ENCODE data around the gene PLD4. TPM values are rescaled to one million over a fixed set of nuclear protein-coding genes. Genes with fewer than 3 reads are reported as not detected.

The PLD4 gene, protein sequence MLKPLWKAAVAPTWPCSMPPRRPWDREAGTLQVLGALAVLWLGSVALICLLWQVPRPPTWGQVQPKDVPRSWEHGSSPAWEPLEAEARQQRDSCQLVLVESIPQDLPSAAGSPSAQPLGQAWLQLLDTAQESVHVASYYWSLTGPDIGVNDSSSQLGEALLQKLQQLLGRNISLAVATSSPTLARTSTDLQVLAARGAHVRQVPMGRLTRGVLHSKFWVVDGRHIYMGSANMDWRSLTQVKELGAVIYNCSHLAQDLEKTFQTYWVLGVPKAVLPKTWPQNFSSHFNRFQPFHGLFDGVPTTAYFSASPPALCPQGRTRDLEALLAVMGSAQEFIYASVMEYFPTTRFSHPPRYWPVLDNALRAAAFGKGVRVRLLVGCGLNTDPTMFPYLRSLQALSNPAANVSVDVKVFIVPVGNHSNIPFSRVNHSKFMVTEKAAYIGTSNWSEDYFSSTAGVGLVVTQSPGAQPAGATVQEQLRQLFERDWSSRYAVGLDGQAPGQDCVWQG
- polyA plus RNA-seq (2013, experiment 1 of 2), result not detected
- not detected for polyA plus RNA-seq (2013, experiment 2 of 2)

DNA sequence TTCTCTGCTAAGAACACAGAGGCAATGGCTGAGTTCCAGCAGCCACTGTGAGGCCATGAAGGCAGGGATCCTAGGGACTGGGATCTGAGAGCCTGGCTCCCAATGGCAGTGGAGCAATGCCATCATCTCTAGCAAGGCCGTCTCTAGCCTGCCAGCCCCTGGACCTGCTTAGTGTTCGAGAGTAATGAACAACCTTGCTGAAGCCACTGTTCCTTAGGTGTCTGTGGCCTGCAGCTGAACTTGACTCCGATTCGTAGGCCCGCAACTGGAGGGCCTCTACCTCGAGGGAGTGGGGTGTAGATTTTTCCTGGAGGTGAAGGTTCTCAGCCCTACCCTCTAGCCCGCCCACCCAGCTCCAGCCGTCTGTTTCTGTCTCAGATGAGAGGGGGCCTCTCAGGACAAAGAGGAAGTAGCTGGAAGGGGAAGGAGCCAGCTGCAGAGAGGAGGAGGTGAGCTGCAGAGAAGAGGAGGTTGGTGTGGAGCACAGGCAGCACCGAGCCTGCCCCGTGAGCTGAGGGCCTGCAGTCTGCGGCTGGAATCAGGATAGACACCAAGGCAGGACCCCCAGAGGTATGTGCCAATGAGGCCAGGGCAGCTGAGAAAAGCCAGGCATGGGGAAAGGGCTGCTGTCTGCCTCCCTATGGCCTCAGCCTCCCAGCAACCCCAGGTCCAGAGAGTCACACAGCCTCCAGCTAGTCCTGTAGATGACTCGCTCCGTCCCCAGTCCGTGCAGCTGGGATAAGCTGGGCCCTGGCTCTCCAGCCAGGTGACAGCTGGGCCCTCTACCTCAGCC, at the start of gene PLD4:
TSS of gene PLD4 (plus strand) at position 459 of the 793 bp plus-strand sequence. CDS start 2,262 bp downstream, outside the sequence.
- no peak within 1 kb of the TSS for H3K9ac ChIP-seq (ENCODE audit: low read depth, low read length)
- H3K9me3 ChIP-seq (ENCODE audit: insufficient read depth, low read depth, low read length), result peaks cover 3% of the 10 kb centered on the region; the same call in 1 of the 2 replicates
- no peaks in the 10 kb centered on the region for H3K36me3 ChIP-seq (ENCODE audit: insufficient read depth, low read length)
- H3K4me3 ChIP-seq (ENCODE audit: low read length), result no peak within 1 kb of the TSS
- H3K27ac ChIP-seq (ENCODE audit: low read depth, low read length), result no peak within 1 kb of the TSS
- WGBS, result 90% methylated on average over 14 of the region's 14 CpGs
- H3K27me3 ChIP-seq (ENCODE audit: insufficient read depth, low read length), result peaks cover under 1% of the 10 kb centered on the region; the same call in 1 of the 2 replicates
- no peaks in the 10 kb centered on the region for H3K4me1 ChIP-seq (ENCODE audit: insufficient read depth, low read length)

DNA sequence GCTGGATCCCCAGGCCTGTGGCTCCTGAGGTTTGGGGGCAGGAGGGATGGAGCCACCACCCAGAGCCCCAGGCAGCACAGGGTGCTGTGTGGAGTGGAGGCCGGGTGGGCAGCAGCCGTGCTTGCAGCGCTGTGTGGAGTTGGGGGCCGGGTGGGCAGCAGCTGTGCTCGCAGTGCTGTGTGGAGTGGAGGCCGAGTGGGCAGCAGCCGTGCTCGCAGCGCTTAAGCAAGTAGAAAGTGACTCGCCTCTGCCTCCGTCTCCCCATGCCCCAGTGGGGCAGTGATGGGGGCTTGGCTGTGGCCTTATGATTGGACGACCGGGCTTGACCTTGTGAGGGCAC, 49.3 kb upstream of the PLD4 start:
- H3K9me3 ChIP-seq (ENCODE audit: insufficient read depth, low read depth, low read length), result no peaks in the 10 kb centered on the region
- no peaks in the 10 kb centered on the region for H3K27me3 ChIP-seq (ENCODE audit: insufficient read depth, low read length)
- no peak overlapping the region for H3K9ac ChIP-seq (ENCODE audit: low read depth, low read length)
- H3K4me1 ChIP-seq (ENCODE audit: insufficient read depth, low read length), result peaks cover 6% of the 10 kb centered on the region
- no peak overlapping the region for H3K4me3 ChIP-seq (ENCODE audit: low read length)
- 93% methylated on average over 13 of the region's 13 CpGs for WGBS
- peaks cover 9% of the 10 kb centered on the region for H3K36me3 ChIP-seq (ENCODE audit: insufficient read depth, low read length)
- H3K27ac ChIP-seq (ENCODE audit: low read depth, low read length), result no peak overlapping the region

DNA sequence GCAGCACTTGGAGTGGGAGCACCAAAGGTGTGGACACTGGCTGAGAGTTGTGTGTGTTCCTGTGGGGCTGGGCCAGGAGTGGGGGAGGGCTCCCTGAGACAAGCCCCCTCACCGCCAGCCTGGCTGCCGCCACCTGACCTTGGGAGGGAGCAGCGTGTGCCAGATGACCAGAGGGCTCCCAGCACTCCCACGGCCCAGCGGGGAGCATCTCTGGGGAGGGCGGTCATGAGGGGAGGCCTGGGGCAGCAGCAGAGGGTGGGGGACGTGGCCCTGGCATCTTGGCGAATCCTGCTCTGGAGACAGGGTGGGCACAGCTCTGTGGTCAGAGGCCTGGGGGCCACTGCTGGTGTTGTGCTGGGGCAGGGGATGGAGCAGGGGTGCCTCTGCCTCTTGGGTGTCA, 48.9 kb upstream of the PLD4 start:
- Histone ChIP-seq H3K9ac (ENCODE audit: low read depth, low read length) (no peak overlapping the region), H3K4me1 (ENCODE audit: insufficient read depth, low read length) (peaks cover 6% of the 10 kb centered on the region), H3K27me3 (ENCODE audit: insufficient read depth, low read length) (no peaks in the 10 kb centered on the region), H3K4me3 (ENCODE audit: low read length) (no peak overlapping the region), H3K36me3 (ENCODE audit: insufficient read depth, low read length) (peaks cover 13% of the 10 kb centered on the region), H3K9me3 (ENCODE audit: insufficient read depth, low read depth, low read length) (no peaks in the 10 kb centered on the region), H3K27ac (ENCODE audit: low read depth, low read length) (no peak overlapping the region)
- 90% methylated on average over 8 of the region's 8 CpGs for WGBS

DNA sequence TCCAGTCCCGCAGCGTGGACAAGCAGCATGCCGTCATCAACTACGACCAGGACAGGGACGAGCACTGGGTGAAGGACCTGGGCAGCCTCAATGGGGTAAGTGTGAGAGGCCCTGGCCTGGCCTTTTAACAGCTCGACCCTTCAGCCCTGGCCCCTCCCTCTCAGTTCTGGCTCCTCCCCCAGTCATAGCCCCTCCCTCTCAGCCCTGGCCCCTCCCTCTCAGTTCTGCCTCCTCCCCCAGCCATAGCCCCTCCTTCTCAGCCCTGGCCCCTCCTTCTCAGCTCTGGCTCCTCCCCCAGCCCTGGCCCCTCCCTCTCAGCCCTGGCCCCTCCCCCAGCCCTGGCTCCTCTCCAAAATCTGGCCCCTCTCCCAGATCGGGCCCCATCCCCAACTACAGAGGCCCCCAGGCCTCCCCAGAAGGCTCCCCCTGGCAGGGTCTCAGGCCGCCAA, 48.4 kb upstream of the PLD4 start:
- Histone ChIP-seq H3K4me1 (ENCODE audit: insufficient read depth, low read length) (peaks cover 6% of the 10 kb centered on the region), H3K36me3 (ENCODE audit: insufficient read depth, low read length) (peaks cover 13% of the 10 kb centered on the region), H3K27me3 (ENCODE audit: insufficient read depth, low read length) (no peaks in the 10 kb centered on the region), H3K9me3 (ENCODE audit: insufficient read depth, low read depth, low read length) (no peaks in the 10 kb centered on the region), H3K27ac (ENCODE audit: low read depth, low read length) (no peak overlapping the region), H3K4me3 (ENCODE audit: low read length) (no peak overlapping the region), H3K9ac (ENCODE audit: low read depth, low read length) (no peak overlapping the region)
- WGBS, result 77% methylated on average over 8 of the region's 8 CpGs

DNA sequence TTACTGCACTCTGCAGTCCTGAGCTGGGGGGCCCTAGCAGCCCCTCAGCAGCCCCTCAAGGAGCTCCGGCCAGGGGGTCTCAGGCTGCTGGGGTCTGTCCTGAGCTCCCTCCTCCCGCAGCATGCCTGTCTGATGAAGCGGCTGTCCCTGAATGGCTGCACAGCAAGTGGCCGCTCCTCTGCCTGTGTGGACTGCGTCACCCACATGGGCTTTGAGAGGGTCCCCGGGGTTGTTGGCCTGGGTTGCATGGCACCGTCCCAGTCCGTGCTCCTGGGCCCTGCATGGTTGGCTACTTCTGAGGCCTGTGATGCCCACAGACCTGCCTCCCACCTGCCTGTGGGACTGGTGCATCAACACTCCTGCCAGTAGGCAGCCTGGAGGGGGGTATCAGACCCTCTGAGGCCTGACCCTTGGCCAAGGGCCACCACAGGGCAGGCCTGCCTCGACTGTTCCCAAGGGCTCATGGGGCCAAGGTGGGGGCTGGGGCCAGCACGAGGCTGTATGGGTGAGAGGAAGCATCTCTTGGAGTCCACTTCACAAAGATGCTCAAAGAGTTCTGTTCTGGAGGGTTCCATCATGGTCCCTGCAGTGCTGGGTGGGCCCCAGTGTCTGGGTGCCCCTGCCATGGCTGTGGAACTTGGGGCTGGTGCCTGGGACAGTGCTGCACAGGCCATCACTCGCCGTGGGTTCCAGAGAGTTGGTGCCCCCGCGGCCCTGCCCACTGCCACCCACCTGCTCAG, 47.4 kb upstream of the PLD4 start:
- no peaks in the 10 kb centered on the region for H3K9me3 ChIP-seq (ENCODE audit: insufficient read depth, low read depth, low read length)
- H3K4me1 ChIP-seq (ENCODE audit: insufficient read depth, low read length), result peaks cover 10% of the 10 kb centered on the region
- H3K27ac ChIP-seq (ENCODE audit: low read depth, low read length), result no peak overlapping the region
- no peak overlapping the region for H3K9ac ChIP-seq (ENCODE audit: low read depth, low read length)
- H3K36me3 ChIP-seq (ENCODE audit: insufficient read depth, low read length), result peaks cover 13% of the 10 kb centered on the region
- no peak overlapping the region for H3K4me3 ChIP-seq (ENCODE audit: low read length)
- H3K27me3 ChIP-seq (ENCODE audit: insufficient read depth, low read length), result no peaks in the 10 kb centered on the region
- 87% methylated on average over 14 of the region's 14 CpGs for WGBS

DNA sequence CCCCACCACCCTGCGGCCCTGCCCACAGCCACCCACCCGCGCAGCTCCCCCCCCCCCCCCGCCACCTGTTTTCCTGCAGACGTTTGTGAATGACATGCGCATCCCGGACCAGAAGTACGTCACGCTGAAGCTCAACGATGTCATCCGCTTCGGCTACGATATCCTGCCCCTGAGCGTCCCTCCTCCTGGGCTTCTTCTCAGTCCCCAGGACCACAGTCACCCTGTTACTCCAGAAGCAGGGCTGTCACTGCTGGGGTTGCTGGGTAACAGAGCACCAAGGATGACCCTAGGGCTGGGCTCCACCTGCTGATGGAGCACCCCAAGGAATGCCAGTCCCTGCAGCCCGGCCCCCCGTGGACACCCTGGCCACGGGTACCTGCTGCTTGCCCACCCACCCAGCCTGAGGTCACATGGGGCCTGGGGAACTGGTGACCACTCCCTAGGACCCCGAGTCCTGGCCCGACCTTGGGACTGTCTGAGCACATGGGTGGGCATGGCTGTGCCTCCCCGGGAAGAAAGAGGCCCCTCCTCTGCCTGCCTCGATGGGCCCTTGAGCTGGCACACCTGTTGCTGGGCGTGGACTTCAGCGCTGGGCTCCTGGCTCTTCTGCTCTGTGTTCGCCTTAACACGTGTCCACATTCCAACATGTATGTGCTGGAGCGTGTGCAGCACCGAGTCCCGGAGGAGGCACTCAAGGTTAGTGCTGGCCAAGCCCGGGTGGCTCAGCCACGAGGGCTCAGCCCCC, 46.7 kb upstream of the PLD4 start:
- no peaks in the 10 kb centered on the region for H3K27me3 ChIP-seq (ENCODE audit: insufficient read depth, low read length)
- 81% methylated on average over 27 of the region's 30 CpGs for WGBS
- H3K4me1 ChIP-seq (ENCODE audit: insufficient read depth, low read length), result peaks cover 4% of the 10 kb centered on the region; the same call in 1 of the 2 replicates
- no peak overlapping the region for H3K27ac ChIP-seq (ENCODE audit: low read depth, low read length)
- H3K9me3 ChIP-seq (ENCODE audit: insufficient read depth, low read depth, low read length), result no peaks in the 10 kb centered on the region
- H3K4me3 ChIP-seq (ENCODE audit: low read length), result no peak overlapping the region
- H3K36me3 ChIP-seq (ENCODE audit: insufficient read depth, low read length), result peaks cover 13% of the 10 kb centered on the region
- H3K9ac ChIP-seq (ENCODE audit: low read depth, low read length), result no peak overlapping the region

DNA sequence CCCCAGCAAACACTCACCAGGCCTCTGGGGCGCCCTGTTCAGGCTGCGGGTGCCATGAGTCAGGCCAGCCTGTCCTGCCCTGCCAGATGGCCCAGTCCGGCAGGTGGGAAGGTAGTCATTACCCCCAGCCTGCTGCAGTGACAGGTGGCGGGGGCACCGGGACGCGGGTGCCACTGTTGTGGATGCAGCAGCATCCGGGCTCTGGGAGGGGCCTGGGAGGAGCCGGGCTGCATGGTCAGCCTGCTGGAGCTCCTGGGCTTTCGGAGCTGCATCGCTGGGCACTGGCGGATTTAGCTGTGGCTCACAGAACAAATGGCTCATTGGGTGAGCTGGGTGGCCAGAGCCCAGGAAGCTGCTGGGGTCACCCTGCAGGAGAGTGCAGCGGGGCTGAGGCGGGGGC, 46.1 kb upstream of the PLD4 start:
- Histone ChIP-seq H3K4me1 (ENCODE audit: insufficient read depth, low read length) (0 out of 2 replicates have a peak, but pooled peaks cover 4% of the 10 kb centered on the region), H3K9ac (ENCODE audit: low read depth, low read length) (no peak overlapping the region), H3K27me3 (ENCODE audit: insufficient read depth, low read length) (no peaks in the 10 kb centered on the region), H3K4me3 (ENCODE audit: low read length) (no peak overlapping the region), H3K9me3 (ENCODE audit: insufficient read depth, low read depth, low read length) (no peaks in the 10 kb centered on the region), H3K36me3 (ENCODE audit: insufficient read depth, low read length) (peaks cover 19% of the 10 kb centered on the region), H3K27ac (ENCODE audit: low read depth, low read length) (no peak overlapping the region)
- WGBS, result 94% methylated on average over 14 of the region's 14 CpGs

DNA sequence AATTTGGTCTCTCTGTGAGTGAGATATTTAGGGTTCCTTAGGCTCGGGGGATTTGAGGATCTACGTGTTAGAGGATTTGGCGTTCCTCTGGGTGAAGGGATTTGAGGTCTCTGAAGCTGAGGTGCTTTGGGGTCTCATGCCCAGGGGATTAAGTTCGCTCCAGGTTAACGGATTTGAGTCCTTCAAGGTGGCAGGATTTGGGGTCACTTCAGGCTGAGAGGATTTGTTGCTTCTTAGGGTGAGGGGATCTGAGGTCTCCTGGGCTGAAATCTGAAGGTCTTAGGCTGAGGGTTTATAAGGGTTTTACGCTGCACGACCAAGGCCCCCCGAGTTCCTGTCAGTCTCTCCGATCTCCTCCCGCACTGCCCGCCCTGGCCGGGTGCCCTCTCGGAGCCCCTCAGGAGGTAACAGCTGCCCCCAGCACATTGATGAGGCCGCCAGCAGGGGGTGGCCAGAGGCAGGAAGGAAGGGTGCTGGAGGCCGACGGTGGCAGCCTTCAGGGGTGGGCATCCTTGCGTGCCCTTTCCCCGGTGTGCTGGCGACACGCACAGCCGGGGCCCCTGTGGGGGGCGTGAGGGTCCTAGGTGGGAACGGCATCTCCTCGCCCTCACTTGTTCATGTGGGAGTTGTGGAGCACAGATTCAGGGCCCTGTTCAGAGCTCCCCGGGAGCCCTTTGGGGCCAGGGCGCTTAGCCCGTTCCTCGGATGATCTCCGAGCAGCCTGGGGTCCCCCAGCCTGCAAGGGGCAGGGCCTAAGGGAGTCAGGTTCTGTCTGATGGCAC, 45.3 kb upstream of the PLD4 start:
- Histone ChIP-seq H3K9me3 (ENCODE audit: insufficient read depth, low read depth, low read length) (no peaks in the 10 kb centered on the region), H3K4me1 (ENCODE audit: insufficient read depth, low read length) (0 out of 2 replicates have a peak, but pooled peaks cover 4% of the 10 kb centered on the region), H3K4me3 (ENCODE audit: low read length) (no peak overlapping the region), H3K27ac (ENCODE audit: low read depth, low read length) (no peak overlapping the region), H3K36me3 (ENCODE audit: insufficient read depth, low read length) (peaks cover 20% of the 10 kb centered on the region), H3K27me3 (ENCODE audit: insufficient read depth, low read length) (no peaks in the 10 kb centered on the region), H3K9ac (ENCODE audit: low read depth, low read length) (no peak overlapping the region)
- WGBS, result 92% methylated on average over 29 of the region's 29 CpGs

DNA sequence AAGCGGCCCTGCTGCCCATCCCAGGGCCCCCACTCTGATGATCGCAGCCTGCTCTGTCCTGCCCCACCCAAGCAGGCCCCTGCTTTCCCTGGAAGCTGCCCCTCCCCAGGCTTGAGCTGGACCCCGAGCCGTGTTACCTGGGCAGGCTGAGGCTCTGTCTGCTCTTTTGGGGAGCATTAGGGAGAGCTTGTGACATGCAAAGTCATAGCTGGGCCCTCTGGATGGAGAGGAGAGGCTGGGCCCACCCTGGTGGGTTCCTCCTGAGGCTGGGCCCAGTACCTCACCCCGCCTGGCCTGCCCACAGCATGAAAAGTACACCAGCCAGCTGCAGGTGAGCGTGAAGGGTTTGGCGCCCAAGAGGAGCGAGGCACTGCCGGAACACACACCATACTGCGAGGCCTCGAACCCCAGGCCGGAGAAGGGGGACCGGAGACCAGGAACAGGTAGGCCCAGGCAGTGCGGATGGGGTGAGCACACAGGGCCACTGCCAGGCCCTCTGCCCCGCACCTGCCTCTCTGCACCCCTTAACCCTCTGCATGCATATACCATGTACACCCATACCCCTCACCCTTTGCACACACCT, 44.6 kb upstream of the PLD4 start:
- no peak overlapping the region for H3K9ac ChIP-seq (ENCODE audit: low read depth, low read length)
- 96% methylated on average over 15 of the region's 15 CpGs for WGBS
- peaks cover 20% of the 10 kb centered on the region for H3K36me3 ChIP-seq (ENCODE audit: insufficient read depth, low read length)
- 0 out of 2 replicates have a peak, but pooled peaks cover 4% of the 10 kb centered on the region for H3K4me1 ChIP-seq (ENCODE audit: insufficient read depth, low read length)
- no peaks in the 10 kb centered on the region for H3K27me3 ChIP-seq (ENCODE audit: insufficient read depth, low read length)
- H3K4me3 ChIP-seq (ENCODE audit: low read length), result no peak overlapping the region
- H3K9me3 ChIP-seq (ENCODE audit: insufficient read depth, low read depth, low read length), result no peaks in the 10 kb centered on the region
- H3K27ac ChIP-seq (ENCODE audit: low read depth, low read length), result no peak overlapping the region

Measured in HUES64 (cell line).